PC-9 (cell line): Measurements from ENCODE around the gene KCTD20.

Experiments used
- EZH2 ChIP-seq: fragments of 200-600 bp; sonication (generic); IDR thresholded peaks from 2 replicates; pipeline ENCODE4 v1.8.0; 2017; ENCODE audit warnings: antibody characterized with exemption, low read depth
- TF ChIP-seq, protein P1 (sequence below): fragments of 200-600 bp; sonication (generic); conservative IDR thresholded peaks from 2 replicates; pipeline ENCODE4 v1.6.1; 2017; ENCODE audit warnings: mixed run types, antibody characterized with exemption, mild to moderate bottlenecking, moderate library complexity

DNA sequence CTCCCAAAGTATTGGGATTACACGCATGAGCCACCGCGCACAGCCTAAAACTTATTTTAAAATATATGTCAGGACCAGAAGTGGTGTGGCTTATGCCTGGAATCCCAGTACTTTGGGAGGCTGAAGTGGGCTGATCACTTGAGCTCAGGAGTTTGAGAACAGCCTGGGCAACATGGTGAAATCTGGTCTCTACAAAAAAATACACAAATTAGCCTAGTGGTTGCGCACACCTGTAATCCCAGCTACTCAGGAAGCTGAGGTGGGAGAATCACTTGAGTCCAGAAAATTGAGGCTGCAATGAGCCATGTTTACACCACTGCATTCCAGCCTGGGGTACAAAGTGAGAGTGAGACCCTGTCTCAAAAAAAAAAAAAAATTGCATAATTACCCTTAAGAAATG, 13.9 kb upstream of the KCTD20 start:
- TF ChIP-seq, protein P1, sequence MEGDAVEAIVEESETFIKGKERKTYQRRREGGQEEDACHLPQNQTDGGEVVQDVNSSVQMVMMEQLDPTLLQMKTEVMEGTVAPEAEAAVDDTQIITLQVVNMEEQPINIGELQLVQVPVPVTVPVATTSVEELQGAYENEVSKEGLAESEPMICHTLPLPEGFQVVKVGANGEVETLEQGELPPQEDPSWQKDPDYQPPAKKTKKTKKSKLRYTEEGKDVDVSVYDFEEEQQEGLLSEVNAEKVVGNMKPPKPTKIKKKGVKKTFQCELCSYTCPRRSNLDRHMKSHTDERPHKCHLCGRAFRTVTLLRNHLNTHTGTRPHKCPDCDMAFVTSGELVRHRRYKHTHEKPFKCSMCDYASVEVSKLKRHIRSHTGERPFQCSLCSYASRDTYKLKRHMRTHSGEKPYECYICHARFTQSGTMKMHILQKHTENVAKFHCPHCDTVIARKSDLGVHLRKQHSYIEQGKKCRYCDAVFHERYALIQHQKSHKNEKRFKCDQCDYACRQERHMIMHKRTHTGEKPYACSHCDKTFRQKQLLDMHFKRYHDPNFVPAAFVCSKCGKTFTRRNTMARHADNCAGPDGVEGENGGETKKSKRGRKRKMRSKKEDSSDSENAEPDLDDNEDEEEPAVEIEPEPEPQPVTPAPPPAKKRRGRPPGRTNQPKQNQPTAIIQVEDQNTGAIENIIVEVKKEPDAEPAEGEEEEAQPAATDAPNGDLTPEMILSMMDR = peak; percentile 49
- no peak for TF ChIP-seq EZH2
